K562 (cell line): ENCODE results near the gene UBE2QL1. TPM values are rescaled to one million over a fixed set of nuclear protein-coding genes. Genes with fewer than 3 reads are reported as not detected.

Source experiments
- EZH2 ChIP-seq: IDR thresholded peaks from 2 replicates; pipeline ENCODE4 v1.6.1; 2012; ENCODE audit warnings: low read depth, mild to moderate bottlenecking, inconsistent platforms, low read length, borderline replicate concordance
- FIP1L1 ChIP-seq: fragments of 200-400 bp; formaldehyde crosslinking; IDR thresholded peaks from 2 replicates; pipeline ENCODE4 v1.6.1; 2018; ENCODE audit warnings: mild to moderate bottlenecking, low read depth, low read length; ENCODE audit not compliant: poor library complexity, severe bottlenecking
- KDM2B ChIP-seq: fragments of 250-450 bp; sonication (Bioruptor Pico); IDR thresholded peaks from 2 replicates; pipeline ENCODE4 v1.8.0; 2021; ENCODE audit warnings: mild to moderate bottlenecking, moderate library complexity
- MIER1 ChIP-seq: fragments of 450-650 bp; IDR thresholded peaks from 2 replicates; pipeline ENCODE4 v1.6.1; 2016; ENCODE audit warnings: antibody characterized with exemption, mild to moderate bottlenecking, low read depth
- NR4A1 ChIP-seq, 2 experiments: fragments of 250-450 bp in 1 of 2; fragments of 450-650 bp in 1 of 2; sonication (Bioruptor Pico) in 1 of 2; IDR thresholded peaks; 2 replicates each; pipeline versions ENCODE4 v1.4.0 to v1.6.1; 2016 to 2020; ENCODE audit warnings: mild to moderate bottlenecking in 2 of 2, missing compliant biosample characterization in 1 of 2, missing genetic modification characterization in 1 of 2, moderate library complexity in 1 of 2
- OTX1 ChIP-seq: fragments of 450-650 bp; formaldehyde crosslinking; IDR thresholded peaks from 2 replicates; pipeline ENCODE4 v1.4.0; 2022; ENCODE audit warnings: mild to moderate bottlenecking
- UBTF ChIP-seq, 2 experiments: IDR thresholded peaks; 2 replicates each; pipeline ENCODE4 v1.6.1; 2012; ENCODE audit warnings: improper control_type of control experiment in 2 of 2, low read depth in 2 of 2, low read length in 2 of 2, borderline replicate concordance in 1 of 2
- ZNF224 ChIP-seq: sonication (generic); formaldehyde crosslinking; IDR thresholded peaks from 2 replicates; pipeline ENCODE4 v1.8.0; 2022; ENCODE audit warnings: mild to moderate bottlenecking, missing genetic modification reagents
- polyA plus RNA-seq, 8 experiments: library from polyadenylated mRNA; depleted of rRNA in 4 of 8; stranded (reverse) in 5 of 8; unstranded in 3 of 8; fragments of >200 nt; fragmentation: Nextera tagmentation in 2 of 8; fragmentation: Illumina TruSeq in 1 of 8; extraction: Ambion mirVana in 2 of 8; extraction: Trizol in 1 of 8; gene quantifications; 2 replicates each; pipeline versions ENCODE4 v1.2.1 to v1.2.3, GENCODE V29; 2011 to 2014; ENCODE audit warnings: inconsistent platforms in 1 of 8, missing spikeins in 1 of 8
- total RNA-seq, 7 experiments: library from RNA; depleted of rRNA in 6 of 7; stranded (reverse); fragments of >200 nt in 6 of 7; fragmentation: Illumina TruSeq in 2 of 7; extraction: Trizol in 2 of 7; gene quantifications; 2 replicates each; pipeline versions ENCODE4 v1.2.1 to v1.2.3, GENCODE V29; 2011 to 2021; ENCODE audit warnings: low replicate concordance in 1 of 7

Gene UBE2QL1
- total and polyA plus RNA-seq, 9 of the 15 experiments (the other 6 are each of a cell fraction or from before 2014, with no cell fraction given), result not detected

- TF ChIP-seq NR4A1 (CRISPR knock-in tag; IDR thresholded peaks at IDR 0.05) (no peak), NR4A1 (tag; IDR thresholded peaks at IDR 0.05) (no peak), ZNF224 (no peak), OTX1 (CRISPR knock-in tag) (no peak), EZH2 (no peak), MIER1 (no peak), KDM2B (CRISPR knock-in tag) (no peak), FIP1L1 (no peak), UBTF (IDR thresholded peaks at IDR 0.05; ENCODE audit: borderline replicate concordance in 1 of 2, low read depth in 2 of 2, low read length in 2 of 2) (no peak)
- TF ChIP-seq, all 486 proteins: peak for 0
Measured at GRCh38 chr5:6478793-6479192, 30.1 kb downstream of the UBE2QL1 start (continued).
